GM19099 (cell line): ENCODE measurements around the gene LRCH4.

Source experiments
- POLR2A ChIP-seq: IDR thresholded peaks from 3 replicates; pipeline ENCODE4 v1.6.1; 2011; ENCODE audit warnings: low read depth; ENCODE audit not compliant: insufficient read length; ENCODE audit errors: extremely low read depth

LRCH4 gene

DNA sequence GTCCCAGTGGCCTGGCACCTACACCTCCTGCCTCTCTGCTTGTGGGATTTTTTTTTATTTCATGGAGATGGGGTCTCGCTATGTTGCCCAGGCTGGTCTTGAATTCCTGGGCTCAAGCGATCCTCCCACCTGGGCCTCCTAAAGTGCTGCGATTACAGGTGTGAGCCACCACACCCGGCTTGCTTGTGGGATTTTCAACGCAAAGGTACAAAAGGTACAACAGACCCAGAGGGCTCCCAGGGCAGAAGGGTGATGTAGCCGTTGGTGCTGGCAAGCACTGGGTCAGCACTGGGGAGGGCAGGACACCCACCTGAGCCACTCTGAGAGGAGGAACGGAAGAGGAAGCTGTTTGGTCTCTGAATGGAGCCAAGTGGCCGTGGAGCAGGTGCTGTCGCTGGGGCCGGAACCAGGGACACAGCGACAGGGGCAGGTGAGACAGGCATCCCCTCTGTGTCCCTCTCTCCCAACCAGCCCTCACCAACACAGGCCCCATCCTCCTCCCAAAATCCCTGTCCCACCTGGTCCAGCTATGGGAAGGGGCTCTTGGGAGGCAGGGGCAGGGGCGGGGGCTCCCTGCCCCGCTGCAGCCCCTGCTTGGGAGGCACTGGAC is 9.4 kb downstream of the LRCH4 start:
- no peak for TF ChIP-seq POLR2A

DNA sequence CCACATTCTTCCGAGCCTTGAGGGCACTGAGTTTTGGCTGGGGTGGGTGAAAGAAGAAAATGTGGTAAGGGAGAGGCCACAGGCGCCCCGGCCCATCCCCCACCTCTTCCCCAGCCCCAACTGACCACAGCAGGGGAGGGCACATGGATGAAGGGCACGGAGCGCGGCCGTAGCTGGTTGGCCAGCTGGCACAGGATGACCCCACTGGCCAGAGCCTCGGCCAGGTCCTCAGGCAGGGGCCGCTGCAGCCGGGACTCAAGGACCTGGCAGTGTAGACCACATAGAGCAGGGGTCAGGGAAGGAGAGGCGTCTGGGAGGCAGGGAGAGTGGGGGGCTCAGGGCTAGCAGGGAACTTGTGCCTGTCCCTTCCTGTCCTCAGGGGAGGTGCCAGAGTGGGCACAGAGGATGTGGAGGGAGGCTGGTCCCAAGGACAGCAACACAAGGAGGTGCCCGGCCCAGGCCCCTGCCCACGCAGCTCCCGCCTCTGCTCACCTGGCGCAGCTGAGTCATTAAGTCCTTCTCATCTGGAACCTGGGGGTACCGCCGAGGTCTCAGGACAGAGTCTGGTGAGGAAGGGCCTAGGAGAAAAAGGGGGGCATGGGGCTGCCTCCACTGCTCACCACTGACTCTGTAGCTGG is 10.1 kb downstream of the LRCH4 start:
- TF ChIP-seq POLR2A, result no peak

DNA sequence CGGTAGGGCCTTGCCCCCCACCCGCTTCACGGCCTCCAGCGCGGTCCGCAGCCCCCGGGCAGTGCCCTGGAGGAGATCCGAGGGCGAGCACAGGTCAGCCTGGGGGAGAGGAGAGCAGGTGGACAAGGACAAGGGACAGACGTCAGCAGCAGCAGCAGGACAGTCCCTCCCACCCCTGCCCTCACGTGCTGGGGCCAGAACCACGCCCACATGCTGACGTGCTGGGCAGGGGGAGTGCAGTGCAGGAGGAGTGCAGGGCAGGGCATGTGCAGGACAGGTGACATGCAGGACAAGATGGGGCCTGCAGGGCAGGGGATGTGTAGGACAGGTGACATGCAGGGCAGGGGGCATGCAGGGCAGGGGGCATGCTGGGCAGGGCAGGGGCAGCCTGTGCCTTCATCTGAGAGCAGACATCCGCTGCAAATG is 10.7 kb downstream of the LRCH4 start:
- no peak for TF ChIP-seq POLR2A

DNA sequence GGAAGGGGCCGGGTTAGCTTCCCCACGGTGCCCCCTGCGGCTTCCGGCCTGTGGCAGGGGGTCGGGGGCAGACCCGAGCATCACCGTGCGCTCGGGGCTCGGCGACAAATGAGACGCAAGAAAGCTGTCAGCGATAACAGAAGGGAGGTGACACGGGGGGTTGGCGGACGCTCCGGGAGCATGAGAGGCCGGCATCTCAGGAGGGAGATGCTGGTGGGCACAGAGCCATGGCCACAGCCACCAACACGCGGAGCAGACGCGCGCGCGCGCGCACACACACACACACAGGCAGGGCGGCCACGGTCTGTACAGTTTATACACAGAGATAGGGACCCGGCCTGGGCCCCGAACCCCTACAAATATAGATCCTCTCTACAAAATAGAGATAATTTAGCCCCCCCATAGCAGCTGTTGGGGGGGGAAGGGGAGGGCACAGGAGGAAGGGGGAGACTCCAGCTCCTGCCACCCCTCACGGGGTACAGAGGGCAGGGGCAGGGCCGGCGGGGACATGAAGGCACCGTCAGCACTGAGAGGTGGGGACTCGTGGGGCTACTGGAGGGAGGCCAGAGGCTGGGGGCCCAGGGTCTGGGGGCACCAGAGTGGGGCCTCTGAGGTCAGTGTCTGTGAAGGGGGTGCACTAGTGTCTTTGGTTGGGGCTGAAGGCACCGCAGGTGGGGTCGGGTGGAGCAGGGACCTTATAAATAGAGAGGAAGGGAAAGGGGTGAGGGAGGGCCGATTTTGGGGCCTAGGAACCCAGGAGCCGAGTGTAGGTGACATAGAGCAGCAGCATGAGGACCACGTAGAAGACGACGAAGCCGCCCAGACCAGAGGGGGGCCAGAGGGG is 11.3 kb downstream of the LRCH4 start:
- no peak for TF ChIP-seq POLR2A

DNA sequence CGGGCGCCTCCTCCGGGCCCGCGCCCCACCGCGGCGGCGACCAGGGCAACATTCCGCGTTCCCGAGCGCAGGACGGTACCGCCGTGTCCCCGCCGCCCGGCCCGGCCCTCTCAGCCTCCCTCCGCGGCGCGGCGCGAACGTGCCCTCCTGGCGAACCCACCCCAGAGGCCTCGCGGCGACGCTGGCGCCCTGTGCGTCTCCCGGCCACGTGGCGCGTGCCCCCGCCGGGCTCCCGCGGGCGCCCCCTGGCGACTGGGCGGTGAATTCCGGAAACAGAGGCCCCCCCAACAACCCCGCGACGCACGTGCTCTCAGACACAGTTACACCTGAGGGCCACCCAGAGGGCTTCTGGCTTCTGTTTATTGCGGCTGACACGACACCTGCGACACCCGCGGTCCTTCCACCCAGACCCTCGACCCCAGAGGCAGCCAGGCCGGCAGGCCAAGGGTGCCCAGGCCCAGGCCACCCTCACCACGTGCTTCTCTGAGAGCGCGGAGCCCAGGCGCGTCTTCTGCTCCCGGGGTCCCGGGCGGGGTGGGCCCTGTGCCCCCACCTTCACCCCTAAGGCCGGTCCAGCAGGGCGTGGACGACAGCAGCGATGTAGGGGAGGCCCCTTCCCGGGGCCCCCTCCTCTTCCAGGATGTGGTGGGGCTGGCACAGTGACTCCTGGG is 12.1 kb downstream of the LRCH4 start, which contains the start of gene SAP25:
TSS of gene SAP25 (minus strand) at position 210 of the 671 bp plus-strand sequence. CDS start at position 52, 158 bp downstream.
- no peak for TF ChIP-seq POLR2A

DNA sequence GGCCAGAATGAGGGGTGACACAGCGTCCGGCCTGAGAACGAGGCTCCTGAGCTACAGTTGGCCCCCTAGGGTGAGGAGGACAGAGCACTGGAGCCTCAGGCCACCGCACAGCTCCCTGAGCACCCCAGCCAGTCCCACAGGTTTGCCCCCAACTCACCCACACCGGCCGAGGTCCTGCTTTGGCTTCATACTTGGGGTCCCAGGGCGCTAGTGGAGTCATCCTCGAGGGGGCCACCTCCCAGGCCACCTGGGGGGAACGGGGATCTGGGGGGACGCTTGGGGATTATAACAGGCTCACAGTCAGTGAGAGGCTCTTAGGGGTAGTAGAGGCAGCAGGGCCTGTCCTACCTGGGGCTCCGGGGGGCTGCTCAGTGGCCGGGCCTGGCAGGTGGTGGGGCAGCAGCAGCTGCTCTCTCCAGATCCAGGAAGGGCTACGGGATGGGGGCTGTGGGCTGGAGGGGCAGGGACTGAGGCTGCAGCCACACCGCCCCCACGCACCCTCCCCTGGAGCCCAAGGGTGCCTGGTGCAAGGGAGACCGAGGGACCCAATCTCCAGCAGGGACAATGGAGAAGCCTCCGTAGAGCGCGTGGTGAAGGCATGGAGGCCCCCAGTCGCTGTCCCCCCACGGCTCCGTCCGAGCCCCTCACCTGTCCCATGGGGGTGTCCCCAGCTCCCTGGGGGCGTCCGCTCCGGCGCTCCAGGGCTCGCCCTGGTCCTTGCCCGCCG is 12.8 kb downstream of the LRCH4 start:
- no peak for TF ChIP-seq POLR2A

DNA sequence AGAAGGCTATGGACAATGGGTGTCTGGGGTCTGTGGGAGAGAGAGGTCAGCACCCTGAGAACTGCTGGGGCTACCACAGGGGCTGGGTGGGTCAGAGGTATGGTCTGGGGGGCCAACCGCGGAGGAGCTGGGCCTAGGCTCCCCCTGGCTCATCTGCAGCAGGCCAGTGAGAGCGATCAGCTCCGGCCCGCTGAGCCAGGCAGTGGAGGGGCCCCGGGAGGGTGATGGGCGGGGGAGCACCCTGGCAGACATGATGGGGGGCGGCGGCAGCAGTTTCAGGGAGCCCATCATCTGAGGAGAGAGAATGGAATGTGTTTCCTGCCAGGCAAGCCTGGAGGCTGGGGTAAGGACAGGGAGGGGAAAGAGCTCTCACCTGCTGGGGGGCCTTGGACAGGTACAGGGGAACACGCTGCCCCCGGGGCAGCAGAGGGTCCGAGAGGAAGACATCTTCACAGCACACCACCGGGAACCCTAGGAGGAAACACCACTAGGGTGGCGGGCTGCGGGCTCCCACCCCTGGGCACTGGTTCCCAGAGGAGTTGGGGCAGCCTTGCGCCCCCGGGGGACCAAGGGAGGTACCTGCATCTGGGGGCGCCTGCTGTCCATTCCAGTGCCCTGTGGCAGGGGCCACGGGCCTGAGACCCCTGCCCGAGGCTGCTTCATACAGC is 13.5 kb downstream of the LRCH4 start:
- no peak for TF ChIP-seq POLR2A

DNA sequence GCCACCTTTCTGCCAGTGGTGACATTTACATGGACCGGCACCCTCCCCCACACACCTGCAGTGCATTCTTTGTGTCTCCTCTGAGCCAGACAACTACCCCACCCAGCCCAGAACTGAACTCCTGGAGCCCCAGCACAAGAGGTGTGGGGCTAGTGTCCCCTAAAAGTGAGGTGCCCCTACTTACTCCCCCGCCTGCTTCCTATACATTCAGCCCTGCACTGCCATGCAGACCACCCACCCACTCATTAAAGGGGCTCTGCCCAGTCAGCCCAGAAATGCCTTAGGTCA is 14.2 kb downstream of the LRCH4 start:
- TF ChIP-seq POLR2A, result no peak

DNA sequence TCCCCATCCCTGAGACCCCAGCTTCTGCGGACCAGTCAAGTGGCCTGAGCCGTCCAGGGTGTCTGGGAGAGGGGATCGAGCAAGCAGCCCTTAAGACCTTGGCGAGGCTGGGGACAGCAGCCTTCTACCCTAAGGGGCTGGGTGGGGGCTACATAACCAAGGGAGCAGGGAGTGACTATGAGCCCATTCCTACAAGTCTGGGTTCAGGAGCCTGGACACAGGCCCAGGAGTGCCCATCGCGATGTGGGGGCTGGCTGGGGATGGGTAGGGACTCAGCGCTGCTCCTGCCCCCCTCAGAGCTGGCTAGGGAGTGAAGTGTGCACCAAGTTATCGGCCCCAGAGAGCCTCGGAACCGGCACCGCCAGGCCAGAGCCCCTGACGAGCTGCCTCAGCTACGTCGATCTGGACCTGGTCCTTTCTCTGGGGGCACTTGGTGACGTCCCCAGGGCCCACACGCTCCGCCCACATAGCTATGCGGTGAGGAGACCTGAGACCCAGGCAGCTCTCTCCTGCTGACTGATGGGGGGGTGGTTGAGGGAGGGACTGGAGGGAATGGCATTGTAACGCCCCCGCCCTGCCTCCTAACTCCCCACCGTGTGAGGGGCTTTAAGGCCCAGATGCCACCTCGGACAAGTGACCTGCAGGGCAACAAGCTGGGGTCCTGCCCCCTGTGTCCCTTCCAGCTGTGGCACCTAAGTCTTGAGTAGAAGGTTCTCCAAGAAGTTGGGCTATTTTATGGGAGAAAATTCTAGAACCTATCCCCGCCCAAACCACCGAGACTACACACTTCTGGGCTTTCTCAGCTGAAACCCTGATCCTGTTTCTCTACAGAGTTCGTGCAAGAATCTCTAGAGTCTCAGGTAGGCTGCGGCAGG is 14.7 kb downstream of the LRCH4 start:
- TF ChIP-seq POLR2A, result no peak

DNA sequence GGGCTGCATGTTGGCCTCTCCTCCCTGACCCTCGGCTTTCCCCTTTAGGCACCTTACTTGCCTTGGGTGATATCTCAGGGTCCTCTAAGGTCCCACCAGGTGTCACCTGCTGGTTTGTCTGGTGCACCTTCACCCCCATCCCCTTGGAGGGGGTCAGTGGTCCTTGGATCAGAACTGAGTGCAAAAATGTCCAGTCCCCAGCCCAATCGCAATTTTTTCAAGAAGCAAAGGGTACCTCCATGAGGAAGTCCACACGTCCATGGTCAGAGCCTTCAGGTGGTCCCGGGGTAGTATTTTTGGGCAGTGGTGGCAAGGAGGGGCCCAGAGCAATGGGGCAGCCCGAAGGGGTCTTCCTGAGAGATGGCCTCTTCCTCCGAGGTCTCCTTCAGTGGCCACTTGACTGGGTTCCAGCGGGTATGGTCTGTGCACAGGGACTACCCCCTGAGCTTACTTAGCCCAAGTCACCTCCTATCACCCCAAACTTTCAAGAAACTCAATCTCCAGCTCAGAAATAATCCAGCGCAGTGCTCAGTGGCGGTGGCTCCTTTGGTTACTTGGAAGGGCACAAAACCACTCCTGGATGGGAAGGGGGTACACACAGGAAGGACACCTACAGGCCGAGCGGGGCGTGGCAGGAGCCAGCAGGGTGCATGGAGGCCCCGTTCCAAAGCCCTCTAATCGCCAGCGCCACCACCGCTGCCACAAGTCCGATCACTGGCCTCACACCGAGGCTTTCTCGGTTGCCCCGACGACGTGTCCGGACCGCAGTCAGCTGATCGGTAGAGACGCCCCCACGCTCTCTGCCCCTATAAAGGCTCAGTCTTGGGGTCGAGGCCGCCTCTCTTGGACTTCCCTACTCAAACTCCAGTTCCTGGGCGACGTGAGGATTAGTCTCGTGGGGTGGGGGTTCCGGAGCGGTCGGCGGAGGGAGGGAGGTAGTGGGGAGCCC is 16.8 kb downstream of the LRCH4 start:
- peak; percentile 23 for TF ChIP-seq POLR2A

DNA sequence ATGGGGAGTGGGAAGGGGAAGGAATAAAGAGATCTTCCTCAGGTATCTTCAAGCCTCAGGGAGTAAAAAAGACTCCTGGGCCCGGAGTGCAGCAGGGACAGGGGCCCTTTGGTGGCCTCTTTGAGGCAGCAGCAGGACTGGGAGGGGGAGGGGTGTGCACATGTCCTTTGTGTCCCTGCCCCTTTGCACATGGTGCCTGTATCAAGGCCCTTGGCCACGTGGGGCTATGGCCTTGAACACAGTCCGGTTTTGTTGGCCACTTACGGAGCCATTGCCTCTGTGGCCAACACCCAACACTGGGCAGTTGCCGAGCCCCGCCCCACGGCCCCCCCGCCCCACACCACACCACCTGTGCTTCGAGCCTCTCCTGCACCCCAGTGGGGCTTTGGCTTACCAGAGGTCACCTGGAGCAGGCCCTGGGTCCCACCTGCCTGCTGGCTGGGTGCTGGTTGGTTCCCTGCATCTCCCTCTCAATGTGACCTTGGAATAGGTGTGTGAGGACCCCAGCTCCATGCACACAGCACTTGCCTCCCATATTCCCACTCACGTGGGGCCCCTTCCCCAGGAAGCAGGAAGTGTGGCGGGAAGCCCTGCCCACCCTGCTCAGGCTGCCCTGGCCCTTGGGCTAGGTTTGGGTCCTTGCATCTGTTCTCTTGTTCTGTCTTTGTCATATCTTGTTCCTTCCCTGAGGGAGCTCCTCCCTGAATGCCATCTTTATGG is 17.6 kb downstream of the LRCH4 start:
- TF ChIP-seq POLR2A, result no peak

DNA sequence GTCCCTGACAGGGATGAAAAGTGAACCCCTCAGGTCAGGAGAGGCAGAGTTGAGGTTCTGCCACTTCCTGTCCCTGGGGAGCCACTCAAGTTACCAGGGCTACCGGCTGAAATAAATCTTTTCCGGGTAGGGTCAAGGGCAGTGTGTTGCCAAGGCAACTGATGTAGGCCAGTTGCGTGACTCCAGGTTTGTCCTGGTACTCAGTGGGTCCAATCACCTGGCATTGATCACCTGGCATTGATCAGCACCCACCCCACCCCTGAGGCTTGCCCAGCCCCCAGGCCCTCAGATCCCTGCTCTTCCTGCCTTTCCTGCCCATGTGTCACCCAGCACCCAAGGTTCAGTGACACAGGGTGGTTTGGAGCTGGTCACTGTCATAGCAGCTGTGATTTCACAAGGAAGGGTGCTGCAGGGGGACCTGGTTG is 18.2 kb downstream of the LRCH4 start:
- TF ChIP-seq POLR2A, result no peak
